ENCODE results near the gene IQSEC2.

IQSEC2 gene

DNA sequence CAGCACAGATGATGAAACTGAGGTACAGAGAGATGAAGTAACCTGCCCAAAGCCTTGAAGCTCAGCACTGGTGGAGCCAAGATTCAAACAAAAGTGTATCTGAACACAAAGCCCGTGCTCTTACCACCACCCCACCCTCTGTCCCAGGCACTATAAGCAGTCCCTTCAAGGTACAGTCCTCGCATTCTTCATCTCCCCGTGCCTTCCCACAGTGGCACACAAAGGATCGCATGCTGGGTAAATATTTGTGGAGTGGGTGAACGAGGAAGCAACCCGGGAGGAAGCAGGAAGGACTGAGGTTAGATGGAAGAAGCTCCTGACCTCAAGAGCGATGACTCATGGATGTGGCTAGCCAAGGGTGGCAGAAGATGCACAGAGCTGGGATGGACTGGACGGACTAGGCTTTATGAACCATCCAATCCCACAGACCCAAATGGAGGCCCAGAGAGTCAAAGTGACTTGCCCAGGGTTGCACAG is 18.4 kb downstream of the IQSEC2 start:
- no peaks in the 10 kb centered on the region for H3K36me3 ChIP-seq (ENCODE audit: control insufficient read depth in 1 of 2, insufficient read depth in 2 of 2, low read length in 2 of 2)
- H3K4me3 ChIP-seq (ENCODE audit: low read depth in 1 of 2, low read length in 2 of 2), result no peak overlapping the region
- H3K4me1 ChIP-seq (ENCODE audit: control insufficient read depth in 1 of 2, insufficient read depth in 2 of 2, low read length in 2 of 2), result no peaks in the 10 kb centered on the region
- H3K27me3 ChIP-seq (ENCODE audit: low read depth, low read length), result no peaks in the 10 kb centered on the region
- H3K9me3 ChIP-seq (ENCODE audit: control insufficient read depth in 1 of 2, low read length in 2 of 2), result no peaks in the 10 kb centered on the region
- no peak overlapping the region for H3K27ac ChIP-seq (ENCODE audit: low read length)

DNA sequence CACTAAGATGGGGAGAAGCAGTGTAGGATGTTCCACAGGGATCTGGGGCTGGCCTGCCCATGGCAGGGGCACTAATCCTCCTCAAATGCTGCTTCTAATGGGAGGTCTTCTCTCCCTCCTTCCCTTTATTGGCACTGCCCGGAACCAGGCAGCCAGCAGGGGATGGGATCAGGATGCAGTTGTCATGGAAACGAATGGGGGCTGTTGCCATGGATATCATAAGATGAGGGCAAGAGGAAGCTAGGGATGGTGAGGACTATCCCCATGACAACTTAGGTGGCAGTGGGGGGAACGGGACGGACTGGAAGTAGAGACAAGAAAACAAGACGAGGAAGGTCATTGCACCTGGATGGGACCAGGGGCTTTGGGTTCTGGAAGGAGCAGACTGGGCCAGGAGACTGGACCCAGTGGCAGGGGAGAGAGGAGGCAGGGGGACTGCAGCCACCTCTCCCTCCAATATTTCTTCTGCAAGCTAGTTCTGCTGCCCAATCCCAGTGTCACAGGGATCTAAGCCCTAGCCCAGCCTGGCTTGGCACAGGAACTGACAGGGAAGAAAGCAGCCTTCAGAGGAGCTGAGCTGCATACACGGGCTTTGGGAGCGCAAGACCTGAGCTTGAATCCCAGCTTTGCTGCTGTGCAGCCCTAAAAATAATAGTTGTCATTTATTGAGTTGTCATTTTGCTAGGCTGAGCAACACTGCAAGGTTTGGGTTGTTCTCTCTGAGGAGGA is 19.0 kb downstream of the IQSEC2 start:
- no peaks in the 10 kb centered on the region for H3K27me3 ChIP-seq (ENCODE audit: low read depth, low read length)
- no peak overlapping the region for H3K27ac ChIP-seq (ENCODE audit: low read length)

DNA sequence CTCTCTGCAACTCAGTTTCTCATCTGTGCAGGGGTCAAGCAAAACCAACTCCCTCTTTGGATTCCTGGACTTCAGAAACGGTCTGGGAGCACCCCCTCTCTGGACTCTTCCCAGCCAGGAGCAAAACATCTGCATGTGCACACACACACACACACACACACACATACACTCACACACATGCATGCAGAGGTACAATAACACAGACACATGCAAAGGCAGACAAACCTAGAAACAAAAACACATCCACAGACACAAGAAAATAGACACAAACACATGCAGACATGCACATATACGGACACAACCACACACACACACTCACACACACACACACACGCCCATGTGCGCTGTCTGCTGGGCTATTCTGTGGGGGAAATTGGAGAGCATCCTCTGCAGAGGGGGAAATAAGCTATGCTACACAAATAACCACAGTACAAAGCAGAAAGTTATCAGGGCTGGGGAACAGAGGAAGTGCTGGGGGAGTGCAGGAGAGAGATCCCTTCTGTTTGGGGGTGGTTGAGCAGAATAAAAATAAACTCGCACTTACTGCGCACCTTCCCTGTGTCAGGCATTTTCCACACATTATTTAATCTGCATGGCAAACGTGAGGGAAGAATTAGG is 19.9 kb downstream of the IQSEC2 start:
- H3K4me1 ChIP-seq (ENCODE audit: control insufficient read depth in 1 of 2, insufficient read depth in 2 of 2, low read length in 2 of 2), result no peaks in the 10 kb centered on the region
- H3K27me3 ChIP-seq (ENCODE audit: low read depth, low read length), result no peaks in the 10 kb centered on the region
- H3K9me3 ChIP-seq (ENCODE audit: control insufficient read depth in 1 of 2, low read length in 2 of 2), result no peaks in the 10 kb centered on the region
- H3K27ac ChIP-seq (ENCODE audit: low read length), result no peak overlapping the region
- H3K4me3 ChIP-seq (ENCODE audit: low read depth in 1 of 2, low read length in 2 of 2), result no peak overlapping the region
- no peaks in the 10 kb centered on the region for H3K36me3 ChIP-seq (ENCODE audit: control insufficient read depth in 1 of 2, insufficient read depth in 2 of 2, low read length in 2 of 2)

More for the DNA sequence above, 19.0 kb downstream of the IQSEC2 start:
- H3K9me3 ChIP-seq (ENCODE audit: control insufficient read depth in 1 of 2, low read length in 2 of 2), result no peaks in the 10 kb centered on the region
- H3K36me3 ChIP-seq (ENCODE audit: control insufficient read depth in 1 of 2, insufficient read depth in 2 of 2, low read length in 2 of 2), result no peaks in the 10 kb centered on the region
- H3K4me3 ChIP-seq (ENCODE audit: low read depth in 1 of 2, low read length in 2 of 2), result no peak overlapping the region
- no peaks in the 10 kb centered on the region for H3K4me1 ChIP-seq (ENCODE audit: control insufficient read depth in 1 of 2, insufficient read depth in 2 of 2, low read length in 2 of 2)

DNA sequence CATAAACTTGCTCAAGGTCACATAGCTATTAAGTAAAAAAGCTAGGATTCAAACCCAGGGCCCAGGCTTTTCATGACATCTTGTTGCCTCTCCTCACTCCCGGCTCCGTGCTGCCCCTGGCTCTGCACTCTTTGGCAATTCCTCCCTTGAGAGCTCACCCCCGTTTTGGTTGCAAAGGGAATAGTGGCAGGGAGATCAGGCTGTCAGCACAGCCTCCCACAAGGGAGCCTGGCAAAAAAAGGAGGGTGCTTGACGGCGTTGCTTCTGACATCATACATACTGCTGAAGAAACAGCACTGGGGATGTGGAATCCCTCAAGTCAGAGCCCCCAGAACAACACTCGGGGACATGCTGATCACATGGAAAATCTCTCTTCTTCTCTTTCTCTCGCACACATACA is 20.5 kb downstream of the IQSEC2 start:
- H3K27ac ChIP-seq (ENCODE audit: low read length), result no peak overlapping the region

GRCh38 chrX:53257670-53258423 is 23.5 kb downstream of the IQSEC2 start:
- Histone ChIP-seq H3K4me3 (ENCODE audit: low read depth in 1 of 2, low read length in 2 of 2) (no peak overlapping the region), H3K36me3 (ENCODE audit: control insufficient read depth in 1 of 2, insufficient read depth in 2 of 2, low read length in 2 of 2) (peaks cover 0 to 3% of the 10 kb centered on the region in 2 donors), H3K9me3 (ENCODE audit: control insufficient read depth in 1 of 2, low read length in 2 of 2) (no peaks in the 10 kb centered on the region), H3K27ac (ENCODE audit: low read length) (no peak overlapping the region), H3K27me3 (ENCODE audit: low read depth, low read length) (no peaks in the 10 kb centered on the region), H3K4me1 (ENCODE audit: control insufficient read depth in 1 of 2, insufficient read depth in 2 of 2, low read length in 2 of 2) (no peaks in the 10 kb centered on the region)

More for the DNA sequence above, 20.5 kb downstream of the IQSEC2 start:
- Histone ChIP-seq H3K36me3 (ENCODE audit: control insufficient read depth in 1 of 2, insufficient read depth in 2 of 2, low read length in 2 of 2) (no peaks in the 10 kb centered on the region), H3K9me3 (ENCODE audit: control insufficient read depth in 1 of 2, low read length in 2 of 2) (no peaks in the 10 kb centered on the region), H3K4me3 (ENCODE audit: low read depth in 1 of 2, low read length in 2 of 2) (no peak overlapping the region), H3K27me3 (ENCODE audit: low read depth, low read length) (no peaks in the 10 kb centered on the region), H3K4me1 (ENCODE audit: control insufficient read depth in 1 of 2, insufficient read depth in 2 of 2, low read length in 2 of 2) (no peaks in the 10 kb centered on the region)

GRCh38 chrX:53257166-53257565 is 24.2 kb downstream of the IQSEC2 start:
- H3K4me1 ChIP-seq (ENCODE audit: control insufficient read depth in 1 of 2, insufficient read depth in 2 of 2, low read length in 2 of 2), result no peaks in the 10 kb centered on the region
- no peak overlapping the region for H3K4me3 ChIP-seq (ENCODE audit: low read depth in 1 of 2, low read length in 2 of 2)
- peaks cover 0 to 3% of the 10 kb centered on the region in 2 donors for H3K36me3 ChIP-seq (ENCODE audit: control insufficient read depth in 1 of 2, insufficient read depth in 2 of 2, low read length in 2 of 2)
- H3K9me3 ChIP-seq (ENCODE audit: control insufficient read depth in 1 of 2, low read length in 2 of 2), result no peaks in the 10 kb centered on the region
- H3K27me3 ChIP-seq (ENCODE audit: low read depth, low read length), result no peaks in the 10 kb centered on the region
- H3K27ac ChIP-seq (ENCODE audit: low read length), result no peak overlapping the region

- Histone ChIP-seq H3K4me1 (ENCODE audit: control insufficient read depth in 1 of 2, insufficient read depth in 2 of 2, low read length in 2 of 2) (no peaks in the 10 kb centered on the region), H3K36me3 (ENCODE audit: control insufficient read depth in 1 of 2, insufficient read depth in 2 of 2, low read length in 2 of 2) (peaks cover 0 to 3% of the 10 kb centered on the region in 2 donors), H3K4me3 (ENCODE audit: low read depth in 1 of 2, low read length in 2 of 2) (no peak overlapping the region), H3K9me3 (ENCODE audit: control insufficient read depth in 1 of 2, low read length in 2 of 2) (no peaks in the 10 kb centered on the region), H3K27ac (ENCODE audit: low read length) (no peak overlapping the region), H3K27me3 (ENCODE audit: low read depth, low read length) (no peaks in the 10 kb centered on the region)
Observed at GRCh38 chrX:53256446-53257041, 24.8 kb downstream of the IQSEC2 start.

DNA sequence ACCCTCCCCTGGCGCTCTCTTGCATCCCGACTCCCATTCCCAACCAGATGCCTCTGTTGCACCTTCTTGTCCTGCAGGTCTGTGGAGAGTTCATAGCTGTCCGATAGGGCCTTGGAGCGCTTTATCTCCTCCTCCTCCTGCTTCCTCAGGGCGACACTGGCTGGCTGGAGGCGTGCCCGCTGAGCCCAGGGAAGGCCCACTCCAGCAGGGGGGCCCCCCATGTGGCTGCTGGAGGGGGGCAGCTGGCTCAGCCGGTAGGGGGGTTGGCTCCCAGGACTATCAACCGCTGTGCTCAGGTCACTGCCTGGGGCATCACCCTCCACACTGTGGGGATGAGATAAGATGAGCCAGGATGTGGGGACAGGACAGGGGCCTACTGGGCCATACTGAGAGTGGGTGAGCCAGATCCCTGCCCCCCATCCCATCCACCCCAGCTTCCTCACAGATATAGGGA is 25.6 kb downstream of the IQSEC2 start:
- Histone ChIP-seq H3K4me3 (ENCODE audit: low read depth in 1 of 2, low read length in 2 of 2) (no peak overlapping the region), H3K9me3 (ENCODE audit: control insufficient read depth in 1 of 2, low read length in 2 of 2) (no peaks in the 10 kb centered on the region), H3K4me1 (ENCODE audit: control insufficient read depth in 1 of 2, insufficient read depth in 2 of 2, low read length in 2 of 2) (no peaks in the 10 kb centered on the region), H3K27me3 (ENCODE audit: low read depth, low read length) (no peaks in the 10 kb centered on the region), H3K27ac (ENCODE audit: low read length) (no peak overlapping the region), H3K36me3 (ENCODE audit: control insufficient read depth in 1 of 2, insufficient read depth in 2 of 2, low read length in 2 of 2) (peaks cover 3% of the 10 kb centered on the region in 2 donors)

DNA sequence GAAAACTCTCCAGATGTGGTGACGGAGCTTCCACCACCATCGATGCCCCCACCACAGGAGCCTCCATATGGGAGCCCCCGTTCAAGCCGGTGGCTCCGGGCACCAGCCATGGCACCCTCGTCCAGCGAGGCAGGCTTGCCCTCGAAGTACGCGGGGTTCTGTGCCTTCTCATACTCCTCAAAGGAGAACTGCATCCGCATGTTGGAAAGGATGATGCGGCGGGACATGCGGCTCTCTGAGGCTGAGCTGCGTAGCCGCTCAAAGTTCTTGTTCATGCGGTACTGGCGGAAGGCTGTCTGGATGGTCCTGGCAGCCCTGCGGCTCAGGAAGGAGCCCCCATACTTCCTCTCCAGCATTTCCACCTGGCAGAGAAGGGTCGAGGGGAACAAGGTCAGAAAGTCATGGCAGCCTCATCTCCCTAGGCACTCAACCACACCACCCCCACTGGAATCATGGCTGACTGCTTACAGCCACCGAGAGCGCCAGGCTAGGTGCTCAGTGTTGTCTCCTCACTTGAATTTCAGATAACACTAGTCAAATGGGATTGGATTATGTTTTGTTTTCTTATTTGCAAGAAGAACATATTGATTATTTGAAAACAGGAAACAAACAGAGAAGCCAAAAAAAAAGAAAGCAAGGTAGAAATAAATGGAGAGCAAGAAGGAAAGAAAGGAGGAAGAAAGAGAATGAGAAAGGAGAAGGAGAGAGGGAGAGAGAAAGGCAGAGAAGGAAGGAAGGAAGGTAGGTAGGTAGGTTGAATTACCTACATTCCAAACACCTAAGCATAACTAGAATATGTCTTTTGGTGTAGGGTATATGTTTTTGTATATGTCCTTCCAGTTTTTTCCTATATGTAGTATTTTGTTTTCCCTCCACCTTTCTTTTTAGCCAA is 26.6 kb downstream of the IQSEC2 start:
- Histone ChIP-seq H3K4me3 (ENCODE audit: low read depth in 1 of 2, low read length in 2 of 2) (no peak overlapping the region), H3K4me1 (ENCODE audit: control insufficient read depth in 1 of 2, insufficient read depth in 2 of 2, low read length in 2 of 2) (no peaks in the 10 kb centered on the region), H3K36me3 (ENCODE audit: control insufficient read depth in 1 of 2, insufficient read depth in 2 of 2, low read length in 2 of 2) (peaks cover 3 to 12% of the 10 kb centered on the region in 2 donors), H3K27me3 (ENCODE audit: low read depth, low read length) (no peaks in the 10 kb centered on the region), H3K9me3 (ENCODE audit: control insufficient read depth in 1 of 2, low read length in 2 of 2) (no peaks in the 10 kb centered on the region), H3K27ac (ENCODE audit: low read length) (no peak overlapping the region)

DNA sequence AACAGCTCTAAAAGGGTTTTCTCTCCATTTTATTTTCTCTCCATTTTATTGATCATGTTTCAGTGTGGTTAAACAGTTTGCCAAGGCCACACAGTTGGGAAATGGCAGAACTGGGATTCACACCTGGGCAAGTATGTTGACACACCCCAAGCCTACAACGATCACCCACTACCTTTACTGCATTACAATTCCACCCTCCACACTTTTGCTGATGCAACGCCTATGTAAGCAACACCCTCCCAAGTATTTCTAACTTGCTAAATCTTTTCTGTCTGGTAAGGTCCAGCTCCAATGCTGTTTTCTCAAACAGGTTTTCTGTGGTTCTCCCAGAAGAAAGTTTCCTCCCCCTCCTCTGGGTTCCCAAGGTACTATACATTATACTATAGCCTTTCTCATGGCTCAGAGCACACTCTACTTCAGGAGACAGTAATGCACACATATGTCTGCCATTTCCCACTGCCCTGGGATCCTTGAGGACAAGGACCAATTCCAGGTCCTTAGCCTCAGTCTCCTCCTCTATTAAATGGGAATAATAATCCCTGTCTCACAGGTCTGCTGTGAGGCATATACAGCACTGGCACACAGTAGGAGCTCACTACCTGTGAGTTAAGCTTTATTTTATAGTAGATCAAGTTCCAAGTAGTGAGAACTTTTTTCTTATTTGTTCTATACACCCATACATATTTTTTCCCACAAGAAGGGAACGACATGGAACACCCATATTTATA is 27.9 kb downstream of the IQSEC2 start:
- H3K4me3 ChIP-seq (ENCODE audit: low read depth in 1 of 2, low read length in 2 of 2), result no peak overlapping the region
- H3K27me3 ChIP-seq (ENCODE audit: low read depth, low read length), result no peaks in the 10 kb centered on the region
- H3K27ac ChIP-seq (ENCODE audit: low read length), result no peak overlapping the region
- H3K9me3 ChIP-seq (ENCODE audit: control insufficient read depth in 1 of 2, low read length in 2 of 2), result no peaks in the 10 kb centered on the region
- H3K4me1 ChIP-seq (ENCODE audit: control insufficient read depth in 1 of 2, insufficient read depth in 2 of 2, low read length in 2 of 2), result no peaks in the 10 kb centered on the region
- peaks cover 3 to 19% of the 10 kb centered on the region in 2 donors for H3K36me3 ChIP-seq (ENCODE audit: control insufficient read depth in 1 of 2, insufficient read depth in 2 of 2, low read length in 2 of 2)

All from muscle layer of duodenum (tissue), 2 donors.